Activated naive CD8-positive, alpha-beta T cell treated with anti-CD3 and anti-CD28 coated beads, Interleukin-2, amount 50 U/mL, for 16 hours (primary cell): ENCODE results near the gene SESTD1.

Experiments used
- DNase-seq: peaks from one replicate; pipeline ENCODE4 v3.0.0-alpha.2; 2020; ENCODE audit warnings: low read depth, low spot score

SESTD1 gene

DNA sequence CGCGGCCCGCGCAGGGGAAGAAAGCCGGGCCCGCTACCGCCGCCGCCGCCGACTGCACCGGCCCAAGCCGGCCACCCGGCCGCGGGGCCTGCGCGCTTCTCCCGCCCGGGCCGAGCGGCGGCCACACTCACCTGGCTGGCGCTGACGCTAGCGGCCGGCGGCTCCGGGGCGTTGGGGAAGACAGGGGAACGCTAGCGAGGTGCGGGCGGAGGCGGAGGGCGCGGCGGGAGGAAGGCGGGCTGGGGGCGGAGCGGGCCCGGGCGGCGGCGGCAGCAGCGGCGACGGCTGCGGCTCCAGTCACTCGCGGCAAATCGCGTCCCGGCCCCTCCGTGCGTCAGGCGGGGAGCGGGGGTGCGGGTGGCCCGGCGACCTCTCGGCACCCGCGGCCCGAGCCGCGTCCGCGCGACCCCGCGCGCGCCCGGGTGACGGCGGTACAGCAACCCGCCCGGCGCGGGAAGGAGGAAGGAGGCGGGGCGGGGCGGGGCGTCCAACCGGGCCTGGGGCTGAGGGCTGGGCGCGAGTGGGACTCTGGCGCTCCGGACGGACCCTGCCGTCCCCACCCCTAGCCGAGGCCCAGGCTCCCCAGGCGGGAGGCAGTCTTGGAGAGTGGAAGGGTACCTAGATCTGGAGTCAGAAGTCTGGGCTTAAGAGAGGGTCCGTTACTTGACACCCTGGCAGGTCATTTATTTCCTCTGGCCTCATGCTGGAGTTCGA, at the start of gene SESTD1:
Gene SESTD1 (minus strand): TSS at position 465 of the 714 bp plus-strand sequence. CDS start 72,991 bp downstream, outside the sequence.
- peak; percentile 9 for DNase-seq

GRCh38 chr2:179313057-179313456, 48.4 kb upstream of the SESTD1 start:
- DNase-seq, result no peak

GRCh38 chr2:179311101-179311500, 46.5 kb upstream of the SESTD1 start:
- no peak for DNase-seq

DNA sequence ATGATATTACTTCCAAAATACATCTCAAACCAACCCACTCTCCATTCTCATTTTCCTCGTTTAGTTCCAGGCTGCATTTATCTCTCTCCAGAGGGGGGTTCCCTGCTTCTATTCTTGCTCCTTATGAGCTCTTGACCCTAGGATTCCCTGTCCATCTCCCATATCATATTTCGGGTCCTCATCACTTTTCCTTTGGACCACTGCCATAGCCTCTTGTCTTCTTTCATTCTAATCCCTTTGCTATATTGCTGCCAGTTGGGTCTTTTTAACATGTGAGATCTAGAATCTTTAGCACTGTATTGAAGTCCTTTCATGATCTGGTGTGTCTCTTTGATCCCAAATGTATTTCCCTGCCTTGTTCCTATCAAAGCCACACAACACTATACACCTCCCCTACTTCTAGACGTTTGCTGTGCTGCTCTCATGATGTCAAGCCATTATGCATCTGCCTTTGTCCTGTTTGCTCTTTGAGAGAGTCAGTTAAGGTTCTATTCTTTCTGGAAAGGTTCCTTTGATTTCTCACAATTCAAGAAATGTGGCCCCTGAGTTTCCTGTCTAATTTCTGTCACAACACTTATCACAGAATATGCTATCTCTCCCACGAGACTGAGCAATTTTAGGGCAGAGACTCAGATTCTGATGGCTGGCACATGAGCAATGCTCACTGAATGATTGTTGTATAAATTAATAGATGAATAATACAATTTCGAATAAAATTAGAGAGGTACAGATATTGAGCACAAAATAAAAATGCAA, 43.2 kb upstream of the SESTD1 start:
- no peak for DNase-seq

GRCh38 chr2:179305125-179305524, 40.5 kb upstream of the SESTD1 start:
- DNase-seq, result no peak

GRCh38 chr2:179304424-179304823, 39.8 kb upstream of the SESTD1 start:
- DNase-seq, result no peak

GRCh38 chr2:179302764-179303571, 38.3 kb upstream of the SESTD1 start:
- DNase-seq, result no peak

GRCh38 chr2:179302149-179302548, 37.5 kb upstream of the SESTD1 start:
- DNase-seq, result no peak

DNA sequence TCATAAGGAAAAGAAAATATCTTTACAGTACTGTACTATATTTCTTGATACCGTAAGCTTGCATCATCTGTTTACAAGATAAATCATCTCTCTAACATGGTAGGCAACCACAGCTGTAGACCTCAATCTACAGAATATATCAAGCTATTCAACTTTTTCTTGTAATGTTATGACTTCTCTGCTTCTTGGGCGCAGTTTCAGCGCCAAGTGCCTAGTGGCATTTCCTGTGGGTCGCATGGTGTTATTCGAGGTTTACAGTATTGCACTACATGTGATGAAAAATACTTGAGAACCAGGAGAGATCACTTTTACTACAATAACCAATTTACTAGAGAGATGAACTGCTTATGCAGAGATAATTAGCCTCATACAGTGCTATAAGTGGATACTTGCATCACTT, 34.0 kb upstream of the SESTD1 start:
- no peak for DNase-seq

- no peak for DNase-seq
These were observed 33.3 kb upstream of the SESTD1 start for GRCh38 chr2:179297927-179298326.

- DNase-seq, result no peak
These were observed 25.7 kb upstream of the SESTD1 start for GRCh38 chr2:179290329-179290728.

GRCh38 chr2:179285060-179285459, 20.4 kb upstream of the SESTD1 start:
- no peak for DNase-seq

DNA sequence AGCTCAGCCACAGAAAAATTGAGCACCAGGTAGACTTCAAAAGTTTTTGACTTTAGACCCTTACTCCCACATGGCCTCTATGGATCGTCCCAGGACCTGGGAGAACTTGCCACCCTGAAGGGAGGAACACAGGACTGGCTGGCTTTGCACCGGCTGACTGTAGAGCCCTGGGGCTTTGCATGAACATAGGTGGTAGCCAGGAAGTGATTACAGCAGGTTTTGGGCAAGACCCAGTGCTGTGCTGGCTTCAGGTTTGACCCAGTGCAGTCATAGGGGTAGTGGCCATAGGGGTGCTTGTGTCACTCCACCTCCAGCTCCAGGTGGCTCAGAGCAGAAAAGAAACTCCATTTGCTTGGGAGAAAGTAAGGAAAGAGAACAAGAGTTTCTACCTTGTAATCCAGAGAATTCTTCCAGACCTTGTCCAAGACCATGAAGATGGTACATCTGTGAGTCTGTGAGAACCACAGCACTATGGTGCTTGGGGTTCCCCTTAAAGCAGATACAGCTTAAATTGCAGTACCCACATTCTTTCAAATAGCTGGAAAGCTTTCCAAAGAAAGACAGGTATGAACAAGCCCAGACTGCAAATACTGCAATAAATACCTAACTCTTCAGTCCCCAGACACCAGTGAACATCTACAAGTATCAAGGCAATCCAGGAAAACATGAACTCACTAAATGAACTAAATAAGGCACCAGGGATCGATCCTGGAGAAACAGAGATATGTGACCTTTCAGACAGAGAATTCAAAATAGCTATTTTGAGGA, 13.0 kb upstream of the SESTD1 start:
- no peak for DNase-seq

GRCh38 chr2:179275253-179276012, 10.8 kb upstream of the SESTD1 start:
- no peak for DNase-seq

- no peak for DNase-seq
These were observed 10.1 kb upstream of the SESTD1 start for GRCh38 chr2:179274749-179275148.

DNA sequence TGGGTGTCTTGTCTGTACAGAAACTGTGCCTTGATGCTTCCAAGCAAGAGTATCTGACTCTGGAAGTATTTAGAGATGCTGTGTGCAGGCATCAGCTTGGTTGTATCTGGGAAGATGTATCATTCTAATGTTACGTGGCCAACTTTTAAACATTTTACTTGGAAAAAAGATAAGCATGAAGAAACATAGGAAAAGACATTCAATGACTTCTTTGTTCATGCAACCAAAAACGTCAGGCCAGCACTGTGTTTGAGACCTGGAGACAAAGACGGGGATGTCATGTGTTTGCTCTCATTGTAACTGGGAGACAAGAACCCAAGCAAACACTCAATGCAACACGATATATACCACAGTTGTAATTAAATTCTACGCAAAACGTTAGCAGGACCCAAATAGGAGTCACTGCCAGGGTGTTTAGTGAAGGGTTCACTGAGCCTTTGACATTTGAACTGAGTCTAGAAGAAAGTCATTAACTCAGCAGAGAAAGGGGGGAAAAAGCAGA, 8.9 kb upstream of the SESTD1 start:
- no peak for DNase-seq

- no peak for DNase-seq
These were observed 8.0 kb upstream of the SESTD1 start for GRCh38 chr2:179272406-179273192.

DNA sequence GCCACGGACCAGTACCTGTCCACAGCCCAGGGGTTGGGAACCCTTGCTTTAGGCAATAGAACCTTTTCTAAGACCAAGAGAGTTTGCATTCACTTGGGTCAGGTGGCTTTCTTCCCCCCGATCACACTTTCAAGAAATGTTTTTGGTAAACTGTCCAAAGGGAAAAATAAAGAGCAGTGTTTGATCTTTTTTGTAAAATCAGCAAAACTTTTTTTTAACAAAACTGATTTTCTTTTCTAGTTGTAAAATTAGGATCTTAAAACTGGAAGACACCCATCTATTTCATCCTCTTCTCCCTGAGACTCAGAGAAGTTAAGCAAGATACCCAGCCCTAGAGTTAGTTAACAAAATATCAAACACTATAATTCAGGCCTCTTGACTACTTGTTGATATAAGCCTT, 6.1 kb upstream of the SESTD1 start:
- no peak for DNase-seq

GRCh38 chr2:179268277-179268925, 3.8 kb upstream of the SESTD1 start:
- DNase-seq, result no peak
